Heart left ventricle (tissue), 13 donors: Measurements from ENCODE around the gene ABCC3.

Source experiments
- CTCF ChIP-seq, 12 donors: fragments of 200-600 bp; sonication (generic) in 4 of 12; IDR thresholded peaks; one replicate each; pipeline versions ENCODE4 v1.5.0 to v1.8.0; 2018 to 2022; ENCODE audit warnings: antibody characterized with exemption in 12 of 12, mild to moderate bottlenecking in 5 of 12
- POLR2A ChIP-seq, 2 donors: fragments of 450-650 bp; IDR thresholded peaks; one replicate each; pipeline ENCODE4 v1.6.1; 2017; ENCODE audit warnings: antibody characterized with exemption in 2 of 2, mild to moderate bottlenecking in 2 of 2, moderate library complexity in 2 of 2
- donor health status: ischemic (EF 13 %, LVEDD 7.1; RV severe dilation, severe dysfunction).
- donor health status: DM: no; HTN: yes; CAD: no.
- donor health status: DM: no; HTN: no; CAD: no.
- donor health status: ischemic (EF 25% LVEDD 6.9; RV normal size, moderate dysfunction).
- donor health status: ischemic (EF 25% LVEDD 5.7; RV mildly dilated, moderate dysfunction).
- donor health status: ischemic (EF 35%, LVEDD 5.7; RV mildly dilated, moderate dysfunction).
- donor health status: nonischemic (EF 11% LVEDD 7.7; RV severe dilation, severe dysfunction).
- donor health status: DM: yes; HTN: yes; CAD: no.
- donor health status: PGD.
- donor health status: ischemic (EF 29% LVEDD 5.4; RV normal size, mild dysfunction).
- donor health status: nonischemic (EF 23%, LVEDD 6.1; RV moderate dilation, normal function).

- TF ChIP-seq CTCF (IDR thresholded peaks at IDR 0.05): no peak
- TF ChIP-seq POLR2A (IDR thresholded peaks at IDR 0.05): no peak
Observed at GRCh38 chr17:50672071-50672470, 37.4 kb downstream of the ABCC3 start.
